SK-N-SH (cell line): ENCODE data around the gene YBX2. TPM values are rescaled to one million over a fixed set of nuclear protein-coding genes. Genes with fewer than 3 reads are reported as not detected.
A peak's percentile ranks its signal among the peaks of the same experiment; 100 is the strongest.

Experiments used
- CTCF ChIA-PET: fragments of 300-600, 350-600 bp; formaldehyde crosslinking; extraction: SDS; loops from one replicate; lab custom pipeline; 2021; lab: Yijun Ruan, JAX
- POLR2A ChIA-PET: fragments of 350-600 bp; sonication (Branson Sonifier 250); formaldehyde crosslinking; extraction: SDS; loops from one replicate; lab custom pipeline; 2020; ENCODE audit warnings: antibody characterized with exemption, inconsistent platforms; lab: Yijun Ruan, JAX
- DNase-seq: peaks from one replicate; pipeline ENCODE4 v3.0.0; 2012
- H2AFZ ChIP-seq: fragments of 200-600 bp; sonication (generic); 2 replicates; pipeline ENCODE4 v1.8.1; 2016; ENCODE audit warnings: antibody characterized with exemption, mild to moderate bottlenecking, low read depth
- H3F3A ChIP-seq: fragments of 200-600 bp; sonication (generic); replicated peaks from 2 replicates; pipeline ENCODE3; 2016; ENCODE audit warnings: antibody characterized with exemption, mild to moderate bottlenecking; ENCODE audit not compliant: insufficient read depth
- H3K27ac ChIP-seq, 2 experiments: fragments of 200-500 bp in 1 of 2; fragments of 200-600 bp in 1 of 2; sonication (Bioruptor generic) in 1 of 2; sonication (generic), shearing (Covaris generic) in 1 of 2; 2 replicates each; pipeline versions ENCODE4 v1.5.1 to v1.6.1; 2014 to 2016; ENCODE audit warnings: low read depth in 2 of 2, inconsistent platforms in 1 of 2, low read length in 1 of 2, mild to moderate bottlenecking in 1 of 2, mixed read lengths in 1 of 2
- H3K27me3 ChIP-seq: fragments of 200-600 bp; sonication (generic), shearing (Covaris generic); 2 replicates; pipeline ENCODE4 v1.6.1; 2016; ENCODE audit warnings: mixed run types; ENCODE audit not compliant: insufficient read depth
- H3K36me3 ChIP-seq, 2 experiments: fragments of 200-500 bp in 1 of 2; fragments of 200-600 bp in 1 of 2; sonication (Bioruptor generic) in 1 of 2; sonication (generic) in 1 of 2; replicated peaks in 1 of 2; 2 replicates each; pipeline versions ENCODE3 to v1.5.1; 2014 to 2016; ENCODE audit warnings: low read length in 1 of 2, mild to moderate bottlenecking in 1 of 2; ENCODE audit not compliant: insufficient read depth in 2 of 2, control insufficient read depth in 1 of 2
- H3K4me1 ChIP-seq, 2 experiments: fragments of 200-500 bp in 1 of 2; fragments of 200-600 bp in 1 of 2; sonication (Bioruptor generic) in 1 of 2; sonication (generic), shearing (Covaris generic) in 1 of 2; 2 replicates each; pipeline versions ENCODE4 v1.5.1 to v1.6.1; 2014 to 2016; ENCODE audit warnings: low read depth in 1 of 2, low read length in 1 of 2, mixed run types in 1 of 2; ENCODE audit not compliant: insufficient read depth in 2 of 2, control insufficient read depth in 1 of 2
- H3K4me2 ChIP-seq: fragments of 200-600 bp; sonication (generic), shearing (Covaris generic); 2 replicates; pipeline ENCODE4 v1.6.1; 2017; ENCODE audit warnings: mixed run types
- H3K4me3 ChIP-seq, 2 experiments: fragments of 200-500 bp in 1 of 2; fragments of 200-600 bp in 1 of 2; sonication (Bioruptor generic) in 1 of 2; sonication (generic), shearing (Covaris generic) in 1 of 2; 2 replicates each; pipeline versions ENCODE4 v1.5.1 to v1.8.1; 2014 to 2016; ENCODE audit warnings: low read depth in 2 of 2, inconsistent platforms in 1 of 2, low read length in 1 of 2, mild to moderate bottlenecking in 1 of 2, mixed read lengths in 1 of 2, moderate library complexity in 1 of 2
- H3K79me2 ChIP-seq: fragments of 200-600 bp; sonication (generic); 2 replicates; pipeline ENCODE4 v1.8.1; 2017; ENCODE audit warnings: mild to moderate bottlenecking; ENCODE audit not compliant: insufficient read depth
- H3K9ac ChIP-seq: fragments of 200-600 bp; sonication (generic); 2 replicates; pipeline ENCODE4 v1.6.1; 2017; ENCODE audit warnings: mixed run types
- H3K9me2 ChIP-seq: fragments of 200-600 bp; sonication (generic); 2 replicates; pipeline ENCODE4 v1.6.1; 2017; ENCODE audit warnings: mixed run types
- H3K9me3 ChIP-seq: fragments of 200-600 bp; sonication (generic); 2 replicates; pipeline ENCODE4 v1.6.1; 2017; ENCODE audit warnings: mixed run types, mild to moderate bottlenecking, moderate library complexity
- H4K20me1 ChIP-seq: fragments of 200-600 bp; sonication (generic); 2 replicates; pipeline ENCODE4 v1.6.1; 2017; ENCODE audit warnings: mild to moderate bottlenecking, mixed run types; ENCODE audit not compliant: insufficient read depth
- FOXJ3 ChIP-seq: sonication (generic); formaldehyde crosslinking; IDR thresholded peaks from 2 replicates; pipeline ENCODE4 v1.5.1; 2020; ENCODE audit warnings: mild to moderate bottlenecking, missing genetic modification reagents
- NFIC ChIP-seq: IDR thresholded peaks from 2 replicates; pipeline ENCODE4 v1.4.0; 2012; ENCODE audit warnings: borderline replicate concordance
- TEAD4 ChIP-seq: IDR thresholded peaks from 2 replicates; pipeline ENCODE4 v1.4.0; 2012; ENCODE audit warnings: mild to moderate bottlenecking, borderline replicate concordance; ENCODE audit not compliant: insufficient read depth
- USF2 ChIP-seq: fragments of 150-350 bp; IDR thresholded peaks from 2 replicates; pipeline ENCODE4 v1.6.1; 2017; ENCODE audit warnings: antibody characterized with exemption, low read length, low read depth, borderline replicate concordance
- WGBS: methylation state at CpG from one replicate; pipeline ENCODE4 v1.1.6; 2017; ENCODE audit warnings: low lambda C conversion rate; 5-methylcytosine and 5-hydroxymethylcytosine counted together
- polyA plus RNA-seq, 3 experiments: library from polyadenylated mRNA; depleted of rRNA; stranded (reverse); fragments of >200 nt; gene quantifications; 2 replicates each; pipeline ENCODE4 v1.2.3, GENCODE V29; 2012

The YBX2 gene
- polyA plus RNA-seq, 1 of the 3 experiments (the other 2 are of a cell fraction), result 0.54 TPM

- H3K4me1 ChIP-seq, result peaks cover 0 to 6% of the 10 kb centered on the region in 2 experiments; a peak in 2 of 4 replicates
- CTCF ChIA-PET, result interaction anchor here (1.0 to 1.4 kb wide), 2 partner anchors 18 to 34 kb away, joined by 3 to 8 read pairs; no protein-coding TSS in a partner anchor
- H3K79me2 ChIP-seq, result no peaks in the 10 kb centered on the region
- no peak within 1 kb of the TSS for H3K27ac ChIP-seq
- DNase-seq, result peak; percentile 42
- no peak for TF ChIP-seq FOXJ3 (CRISPR knock-in tag)
- H3K9me3 ChIP-seq, result no peaks in the 10 kb centered on the region
- POLR2A ChIA-PET, result no interaction called here
- no peaks in the 10 kb centered on the region for H3K27me3 ChIP-seq
- no peaks in the 10 kb centered on the region for H3K9me2 ChIP-seq
- 64% methylated on average over 58 of the region's 64 CpGs for WGBS
- H3K4me3 ChIP-seq, result peak within 1 kb of the TSS in 1 of 2 experiments; percentile 7; a peak in 1 of 4 replicates
- H3F3A ChIP-seq, result peaks cover 38% of the 10 kb centered on the region
- peak within 1 kb of the TSS; percentile 88 for H2AFZ ChIP-seq
- no peaks in the 10 kb centered on the region for H4K20me1 ChIP-seq
- H3K36me3 ChIP-seq, result peaks cover 0 to 16% of the 10 kb centered on the region in 2 experiments
- no peak within 1 kb of the TSS for H3K9ac ChIP-seq
- no peak within 1 kb of the TSS for H3K4me2 ChIP-seq
These were observed 32.1 kb downstream of the YBX2 start, which contains the start of gene CLDN7 for GRCh38 chr17:7262192-7262934. CLDN7 (minus strand) TSS chr17:7262478; CDS start chr17:7262043, 435 bp downstream.

- no peaks in the 10 kb centered on the region for H3K9me3 ChIP-seq
- peaks cover 0 to 19% of the 10 kb centered on the region in 2 experiments for H3K36me3 ChIP-seq
- DNase-seq, result peak; percentile 76
- H3F3A ChIP-seq, result peaks cover 41% of the 10 kb centered on the region
- no peak overlapping the region for H2AFZ ChIP-seq
- no peak overlapping the region for H3K4me2 ChIP-seq
- H4K20me1 ChIP-seq, result no peaks in the 10 kb centered on the region
- peak overlapping the region in 1 of 2 experiments; percentile 7; a peak in 1 of 4 replicates for H3K4me3 ChIP-seq
- H3K9ac ChIP-seq, result no peak overlapping the region
- no peaks in the 10 kb centered on the region for H3K9me2 ChIP-seq
- H3K27me3 ChIP-seq, result no peaks in the 10 kb centered on the region
- TF ChIP-seq TEAD4 (no peak), USF2 (no peak), NFIC (no peak)
- POLR2A ChIA-PET, result no interaction called here
- WGBS, result 66% methylated on average over 40 of the region's 71 CpGs
- no peaks in the 10 kb centered on the region for H3K79me2 ChIP-seq
- CTCF ChIA-PET, result interaction anchor here (0.8 to 1.4 kb wide), 3 partner anchors 19 to 35 kb away, joined by 3 to 8 read pairs (median 3); partner anchors contain the start of gene SLC2A4
- H3K4me1 ChIP-seq, result peaks cover 0 to 6% of the 10 kb centered on the region in 2 experiments; a peak in 2 of 4 replicates
- H3K27ac ChIP-seq, result no peak overlapping the region
These were observed 32.9 kb downstream of the YBX2 start for GRCh38 chr17:7261379-7262191.
